Bronchial epithelial cell (primary cell): Measurements from ENCODE around the gene SMC6. TPM values are rescaled to one million over a fixed set of nuclear protein-coding genes. Genes with fewer than 3 reads are reported as not detected.

Source experiments
- DNase-seq: peaks from one replicate; pipeline ENCODE4 v3.0.0-alpha.2; 2010; ENCODE audit warnings: low read depth
- FAIRE-seq: peaks from 2 replicates; lab custom pipeline; 2011; peaks lifted over from hg19 to GRCh38; lab: Jason Lieb, UNC
- H3K27me3 ChIP-seq: 2 replicates; pipeline ENCODE4 v1.5.1; 2011; ENCODE audit warnings: low read length; ENCODE audit not compliant: control insufficient read depth, insufficient read depth
- H3K36me3 ChIP-seq: 2 replicates; pipeline ENCODE4 v1.5.1; 2011; ENCODE audit warnings: low read length; ENCODE audit not compliant: control insufficient read depth, insufficient read depth
- H3K4me3 ChIP-seq: 2 replicates; pipeline ENCODE4 v1.5.1; 2011; ENCODE audit warnings: mild to moderate bottlenecking, low read depth, low read length, control low read depth
- total RNA-seq: library from RNA; depleted of rRNA; stranded (reverse); fragments of >200 nt; gene quantifications from 2 replicates; pipeline ENCODE4 v1.2.1, GENCODE V29; 2014
- TF ChIP-seq, protein P1 (sequence below): IDR thresholded peaks from 2 replicates; pipeline ENCODE4 v1.5.1; 2011; ENCODE audit warnings: mild to moderate bottlenecking, moderate library complexity, low read length, control low read depth, inconsistent platforms; ENCODE audit not compliant: insufficient read depth, severe bottlenecking

SMC6 gene
- total RNA-seq, 1 donor from 2014 or later, result 20.5 TPM

DNA sequence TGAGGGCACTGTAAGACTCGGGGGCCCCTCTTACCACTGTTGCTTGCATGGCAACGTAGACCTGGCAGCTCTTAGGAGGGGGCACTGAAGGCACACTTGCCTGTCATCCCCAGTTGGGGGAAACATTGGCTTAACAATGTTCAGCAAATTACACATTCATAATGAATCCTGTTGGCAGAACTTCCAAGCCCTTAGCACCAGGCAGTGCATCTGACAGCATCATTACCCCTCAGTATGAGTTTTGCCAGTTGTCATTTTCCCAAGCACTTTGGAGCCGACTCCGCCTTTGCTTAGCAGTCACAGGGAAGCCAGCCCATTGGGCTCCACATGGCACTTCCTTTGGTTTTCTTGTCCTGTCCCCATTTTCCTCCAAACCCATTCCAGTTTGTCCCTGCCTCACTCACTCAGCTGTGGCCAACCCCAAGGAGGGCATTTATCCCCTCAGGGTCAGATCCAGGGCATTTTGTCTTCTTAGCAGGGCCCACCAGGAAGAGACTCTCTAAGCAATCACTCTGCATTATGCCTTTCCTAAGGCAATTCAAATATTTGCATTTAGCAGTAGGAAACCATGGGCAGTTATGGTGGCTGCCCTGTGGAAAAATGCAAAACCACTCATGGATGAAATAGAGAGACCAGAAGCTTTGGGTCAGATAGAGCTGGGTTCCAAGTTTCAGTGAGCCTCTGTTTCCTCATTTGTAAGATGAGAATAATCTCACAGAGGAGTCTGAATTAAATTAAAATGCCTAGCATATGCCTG, 139.3 kb downstream of the SMC6 start:
- TF ChIP-seq, protein P1, sequence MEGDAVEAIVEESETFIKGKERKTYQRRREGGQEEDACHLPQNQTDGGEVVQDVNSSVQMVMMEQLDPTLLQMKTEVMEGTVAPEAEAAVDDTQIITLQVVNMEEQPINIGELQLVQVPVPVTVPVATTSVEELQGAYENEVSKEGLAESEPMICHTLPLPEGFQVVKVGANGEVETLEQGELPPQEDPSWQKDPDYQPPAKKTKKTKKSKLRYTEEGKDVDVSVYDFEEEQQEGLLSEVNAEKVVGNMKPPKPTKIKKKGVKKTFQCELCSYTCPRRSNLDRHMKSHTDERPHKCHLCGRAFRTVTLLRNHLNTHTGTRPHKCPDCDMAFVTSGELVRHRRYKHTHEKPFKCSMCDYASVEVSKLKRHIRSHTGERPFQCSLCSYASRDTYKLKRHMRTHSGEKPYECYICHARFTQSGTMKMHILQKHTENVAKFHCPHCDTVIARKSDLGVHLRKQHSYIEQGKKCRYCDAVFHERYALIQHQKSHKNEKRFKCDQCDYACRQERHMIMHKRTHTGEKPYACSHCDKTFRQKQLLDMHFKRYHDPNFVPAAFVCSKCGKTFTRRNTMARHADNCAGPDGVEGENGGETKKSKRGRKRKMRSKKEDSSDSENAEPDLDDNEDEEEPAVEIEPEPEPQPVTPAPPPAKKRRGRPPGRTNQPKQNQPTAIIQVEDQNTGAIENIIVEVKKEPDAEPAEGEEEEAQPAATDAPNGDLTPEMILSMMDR, result no peak
- no peak overlapping the region for H3K4me3 ChIP-seq
- H3K36me3 ChIP-seq, result no peaks in the 10 kb centered on the region
- DNase-seq (no peak), FAIRE-seq (no peak)
- H3K27me3 ChIP-seq, result no peaks in the 10 kb centered on the region

Other genes with a start within 250 kb of the SMC6 start
- gene RAD51AP2, start 235.4 kb downstream of the SMC6 start, total RNA-seq, result 0.13 TPM in 1 of 2 replicates, not detected in the other
- gene VSNL1, start 213.1 kb downstream of the SMC6 start, total RNA-seq, result 0.64 and 1.6 TPM in 2 replicates
- 2.6 and 2.7 TPM in 2 replicates for gene GEN1, start 328 bp upstream of the SMC6 start, total RNA-seq
- not detected in 2 replicates for gene MSGN1, start 62.6 kb upstream of the SMC6 start, total RNA-seq
- 3.7 and 6.8 TPM in 2 replicates for gene KCNS3, start 124.9 kb upstream of the SMC6 start, total RNA-seq